ENCODE data around the gene C16orf89.
A peak's percentile ranks its signal among the peaks of the same experiment; 100 is the strongest.

The C16orf89 gene

GRCh38 chr16:5035909-5036227, 29.9 kb downstream of the C16orf89 start:
- Histone ChIP-seq H3K27ac (no peak overlapping the region), H3K4me3 (no peak overlapping the region)
- no peak for DNase-seq (ENCODE audit: low spot score)
- no peak for TF ChIP-seq CTCF (IDR thresholded peaks at IDR 0.05)

- Histone ChIP-seq H3K27ac (peak overlapping the region; percentile 50 to 65), H3K4me3 (peak overlapping the region; percentile 84)
- TF ChIP-seq CTCF (IDR thresholded peaks at IDR 0.05), result no peak
- no peak for DNase-seq (ENCODE audit: low spot score)
These were observed 31.6 kb downstream of the C16orf89 start for GRCh38 chr16:5034167-5034523.

GRCh38 chr16:5033256-5034166, 32.2 kb downstream of the C16orf89 start, which contains the start of gene NAGPA:
Gene NAGPA (minus strand): TSS chr16:5033935. CDS start chr16:5033914, 21 bp downstream.
- Histone ChIP-seq H3K27ac (peak within 1 kb of the TSS; percentile 50 to 65), H3K4me3 (peak within 1 kb of the TSS; percentile 84)
- DNase-seq (ENCODE audit: low spot score), result peak; percentile 93
- no peak for TF ChIP-seq CTCF (IDR thresholded peaks at IDR 0.05)

GRCh38 chr16:5032748-5033167, 33.0 kb downstream of the C16orf89 start:
- Histone ChIP-seq H3K27ac (no peak overlapping the region), H3K4me3 (peak overlapping the region; percentile 84)
- no peak for DNase-seq (ENCODE audit: low spot score)

GRCh38 chr16:5031601-5032000, 34.2 kb downstream of the C16orf89 start:
- Histone ChIP-seq H3K4me3 (no peak overlapping the region), H3K27ac (no peak overlapping the region)
- no peak for TF ChIP-seq CTCF (IDR thresholded peaks at IDR 0.05)
- no peak for DNase-seq (ENCODE audit: low spot score)

More at GRCh38 chr16:5032748-5033167, 33.0 kb downstream of the C16orf89 start:
- no peak for TF ChIP-seq CTCF (IDR thresholded peaks at IDR 0.05)

GRCh38 chr16:5030251-5030870, 35.4 kb downstream of the C16orf89 start:
- no peak overlapping the region for H3K4me3 ChIP-seq
- H3K27ac ChIP-seq, result no peak overlapping the region
- DNase-seq (ENCODE audit: low spot score), result no peak
- no peak for TF ChIP-seq CTCF (IDR thresholded peaks at IDR 0.05)

Data from coronary artery (tissue), 2 donors.